GM21717 (cell line): ENCODE data around the gene SF3B6.
"Not testable (repeated sequence)": the region's sequence is repeated elsewhere in the genome, so short reads cannot be mapped to it uniquely, and the experiment has no call there.

Experiments used
- ATAC-seq: cut with Tn5 transposase; IDR thresholded peaks from one replicate; pipeline ENCODE4 v1.9.1; 2021; ENCODE audit warnings: mild to moderate bottlenecking, moderate library complexity; ENCODE audit not compliant: unreplicated experiment

The SF3B6 gene

GRCh38 chr2:24095171-24095677 is 19.1 kb upstream of the SF3B6 start:
- ATAC-seq, result not testable (repeated sequence)

- not testable (repeated sequence) for ATAC-seq
Observed at GRCh38 chr2:24093270-24093669, 17.1 kb upstream of the SF3B6 start.

GRCh38 chr2:24088821-24089359 is 12.8 kb upstream of the SF3B6 start:
- no peak for ATAC-seq

- ATAC-seq, result no peak
Observed at GRCh38 chr2:24087032-24087431, 10.9 kb upstream of the SF3B6 start.

GRCh38 chr2:24086241-24086640 is 10.1 kb upstream of the SF3B6 start:
- no peak for ATAC-seq

- ATAC-seq, result no peak
Observed at GRCh38 chr2:24085200-24085489, 9.0 kb upstream of the SF3B6 start.

GRCh38 chr2:24084386-24085199 is 8.5 kb upstream of the SF3B6 start, which contains the start of gene TP53I3:
Gene TP53I3 (minus strand): TSS chr2:24084834. CDS start chr2:24084326, 508 bp downstream.
- peak; percentile 86 for ATAC-seq

GRCh38 chr2:24083567-24084385 is 7.7 kb upstream of the SF3B6 start:
- ATAC-seq, result peak; percentile 82

GRCh38 chr2:24082787-24083566 is 6.9 kb upstream of the SF3B6 start:
- no peak for ATAC-seq

- ATAC-seq, result no peak
Observed at GRCh38 chr2:24080701-24081100, 4.6 kb upstream of the SF3B6 start.

GRCh38 chr2:24077879-24078278 is 1.8 kb upstream of the SF3B6 start:
- ATAC-seq, result no peak

- no peak for ATAC-seq
Observed at GRCh38 chr2:24077535-24077877, 1.4 kb upstream of the SF3B6 start.

- ATAC-seq, result no peak
Observed at GRCh38 chr2:24076849-24077534, 866 bp upstream of the SF3B6 start.

GRCh38 chr2:24075259-24075658 is 867 bp downstream of the SF3B6 start:
- ATAC-seq, result no peak

GRCh38 chr2:24073816-24074215 is 2.3 kb downstream of the SF3B6 start:
- no peak for ATAC-seq

GRCh38 chr2:24072259-24072658 is 3.9 kb downstream of the SF3B6 start:
- no peak for ATAC-seq

GRCh38 chr2:24065341-24065740 is 10.8 kb downstream of the SF3B6 start:
- no peak for ATAC-seq

GRCh38 chr2:24058564-24059271 is 17.4 kb downstream of the SF3B6 start:
- no peak for ATAC-seq

- no peak for ATAC-seq
Observed at GRCh38 chr2:24055750-24056149, 20.4 kb downstream of the SF3B6 start.
